Vagina (tissue), 2 donors: ENCODE data around the gene CCDC33. TPM values are rescaled to one million over a fixed set of nuclear protein-coding genes. Genes with fewer than 3 reads are reported as not detected.

Experiments
- DNase-seq, 2 donors: peaks; one replicate each; pipeline ENCODE4 v3.0.0-alpha.2; 2017; ENCODE audit errors: extremely low spot score in 2 of 2
- H3K27ac ChIP-seq: fragments of 200-600 bp; sonication (generic); one replicate; pipeline ENCODE4 v1.5.1; 2019
- H3K27me3 ChIP-seq: fragments of 200-600 bp; sonication (generic); one replicate; pipeline ENCODE4 v1.5.1; 2019
- H3K36me3 ChIP-seq, 2 donors: fragments of 200-600 bp; sonication (generic); one replicate each; pipeline ENCODE4 v1.5.1; 2017 to 2019
- H3K4me1 ChIP-seq: fragments of 200-600 bp; sonication (generic); one replicate; pipeline ENCODE4 v1.5.1; 2019
- H3K4me3 ChIP-seq, 2 donors: fragments of 200-600 bp; sonication (generic); 1 replicate in 1 of 2; 2 replicates in 1 of 2; pipeline ENCODE4 v1.5.1; 2016 to 2019
- H3K9me3 ChIP-seq: fragments of 200-600 bp; sonication (generic); one replicate; pipeline ENCODE4 v1.5.1; 2019
- POLR2A ChIP-seq, 2 donors: fragments of 450-650 bp; IDR thresholded peaks; one replicate each; pipeline ENCODE4 v1.6.1; 2017; ENCODE audit warnings: antibody characterized with exemption in 2 of 2, mild to moderate bottlenecking in 2 of 2, moderate library complexity in 2 of 2
- POLR2AphosphoS5 ChIP-seq, 2 donors: sonication (generic); formaldehyde crosslinking; IDR thresholded peaks; one replicate each; pipeline ENCODE4 v1.9.0; 2017; ENCODE audit warnings: antibody characterized with exemption in 2 of 2, mild to moderate bottlenecking in 2 of 2, low read depth in 1 of 2; ENCODE audit not compliant: insufficient read depth in 1 of 2
- intact Hi-C: fragments of 100-400 bp; cut with DNase I; formaldehyde crosslinking; loops from one replicate; pipeline ENCODE4 v1.15.1; 2023
- total RNA-seq: library from RNA; depleted of rRNA; stranded (reverse); fragments of >200 nt; gene quantifications from one replicate; pipeline ENCODE4 v1.2.3, GENCODE V29; 2016
- TF ChIP-seq, protein P1 (sequence below), 3 experiments: fragments of 450-650 bp in 2 of 3; fragments of 200-600 bp in 1 of 3; sonication (generic) in 1 of 3; IDR thresholded peaks; one replicate each; pipeline ENCODE4 v1.5.1; 2017 to 2019; ENCODE audit warnings: antibody characterized with exemption in 3 of 3, mild to moderate bottlenecking in 2 of 3, moderate library complexity in 2 of 3

Gene CCDC33
- total RNA-seq, 1 donor from 2014 or later, result not detected

- intact Hi-C loops, result no loop called here
Observed at GRCh38 chr15:74364936-74365597, 128.9 kb downstream of the CCDC33 start.

GRCh38 chr15:74365598-74366445 lies 129.7 kb downstream of the CCDC33 start:
- Histone ChIP-seq H3K36me3 (no peaks in the 10 kb centered on the region), H3K27me3 (no peaks in the 10 kb centered on the region), H3K27ac (peak overlapping the region; percentile 78), H3K9me3 (no peaks in the 10 kb centered on the region), H3K4me1 (peaks cover 17% of the 10 kb centered on the region), H3K4me3 (peak overlapping the region; percentile 52 to 53)
- DNase-seq, result no peak
- intact Hi-C loops, result no loop called here
- TF ChIP-seq, protein P1, sequence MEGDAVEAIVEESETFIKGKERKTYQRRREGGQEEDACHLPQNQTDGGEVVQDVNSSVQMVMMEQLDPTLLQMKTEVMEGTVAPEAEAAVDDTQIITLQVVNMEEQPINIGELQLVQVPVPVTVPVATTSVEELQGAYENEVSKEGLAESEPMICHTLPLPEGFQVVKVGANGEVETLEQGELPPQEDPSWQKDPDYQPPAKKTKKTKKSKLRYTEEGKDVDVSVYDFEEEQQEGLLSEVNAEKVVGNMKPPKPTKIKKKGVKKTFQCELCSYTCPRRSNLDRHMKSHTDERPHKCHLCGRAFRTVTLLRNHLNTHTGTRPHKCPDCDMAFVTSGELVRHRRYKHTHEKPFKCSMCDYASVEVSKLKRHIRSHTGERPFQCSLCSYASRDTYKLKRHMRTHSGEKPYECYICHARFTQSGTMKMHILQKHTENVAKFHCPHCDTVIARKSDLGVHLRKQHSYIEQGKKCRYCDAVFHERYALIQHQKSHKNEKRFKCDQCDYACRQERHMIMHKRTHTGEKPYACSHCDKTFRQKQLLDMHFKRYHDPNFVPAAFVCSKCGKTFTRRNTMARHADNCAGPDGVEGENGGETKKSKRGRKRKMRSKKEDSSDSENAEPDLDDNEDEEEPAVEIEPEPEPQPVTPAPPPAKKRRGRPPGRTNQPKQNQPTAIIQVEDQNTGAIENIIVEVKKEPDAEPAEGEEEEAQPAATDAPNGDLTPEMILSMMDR (IDR thresholded peaks at IDR 0.05), result no peak
- TF ChIP-seq POLR2AphosphoS5 (IDR thresholded peaks at IDR 0.05; ENCODE audit: insufficient read depth in 1 of 2, low read depth in 1 of 2), result peak in 1 of 2 donors; percentile 37

More at GRCh38 chr15:74364936-74365597, 128.9 kb downstream of the CCDC33 start:
- TF ChIP-seq POLR2A (IDR thresholded peaks at IDR 0.05), result no peak
- TF ChIP-seq POLR2AphosphoS5 (IDR thresholded peaks at IDR 0.05; ENCODE audit: insufficient read depth in 1 of 2, low read depth in 1 of 2), result no peak
- TF ChIP-seq, protein P1 (IDR thresholded peaks at IDR 0.05), result no peak
- Histone ChIP-seq H3K9me3 (no peaks in the 10 kb centered on the region), H3K27me3 (no peaks in the 10 kb centered on the region), H3K4me3 (peak overlapping the region; percentile 52 to 53), H3K4me1 (peaks cover 17% of the 10 kb centered on the region), H3K27ac (peak overlapping the region; percentile 78), H3K36me3 (no peaks in the 10 kb centered on the region)
- no peak for DNase-seq

DNA sequence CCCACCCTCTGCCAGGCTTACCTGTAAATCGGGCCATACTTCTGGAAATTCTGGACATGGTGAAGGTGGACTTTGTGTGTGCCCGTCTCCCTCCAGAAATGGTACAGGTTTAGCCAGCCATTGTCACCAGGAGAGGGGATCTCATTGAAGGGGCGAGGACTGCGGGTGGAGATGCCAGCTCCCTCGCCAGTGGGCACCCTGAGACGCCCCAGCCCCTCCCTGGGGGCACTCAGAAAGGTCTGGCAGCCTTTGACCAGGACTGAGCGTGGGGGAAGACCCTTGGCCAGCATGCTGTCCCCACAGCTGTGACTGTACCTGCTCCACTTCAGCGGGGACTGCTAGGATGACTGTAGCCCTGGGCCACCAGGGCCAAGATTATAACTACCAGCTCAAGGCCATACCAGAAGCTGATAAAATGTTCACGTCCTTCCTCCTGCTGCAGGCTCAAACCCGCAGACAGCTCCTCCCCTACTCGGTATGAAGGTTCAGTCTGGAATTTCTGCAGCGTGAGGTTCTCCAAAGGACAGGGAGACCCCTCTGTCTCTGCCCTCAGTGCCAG lies 131.2 kb downstream of the CCDC33 start, which contains the start of gene CYP11A1:
Gene CYP11A1 (minus strand): TSS at position 351 of the 559 bp plus-strand sequence. CDS start 61 bp downstream, at position 290.
- Histone ChIP-seq H3K9me3 (no peaks in the 10 kb centered on the region), H3K27me3 (no peaks in the 10 kb centered on the region), H3K27ac (no peak within 1 kb of the TSS), H3K4me1 (peaks cover 17% of the 10 kb centered on the region), H3K4me3 (no peak within 1 kb of the TSS), H3K36me3 (no peaks in the 10 kb centered on the region)
- no peak for TF ChIP-seq POLR2AphosphoS5 (IDR thresholded peaks at IDR 0.05; ENCODE audit: insufficient read depth in 1 of 2, low read depth in 1 of 2)
- TF ChIP-seq POLR2A (IDR thresholded peaks at IDR 0.05), result no peak
- TF ChIP-seq, protein P1 (IDR thresholded peaks at IDR 0.05), result no peak
- DNase-seq, result no peak
- intact Hi-C loops, result no loop called here

DNA sequence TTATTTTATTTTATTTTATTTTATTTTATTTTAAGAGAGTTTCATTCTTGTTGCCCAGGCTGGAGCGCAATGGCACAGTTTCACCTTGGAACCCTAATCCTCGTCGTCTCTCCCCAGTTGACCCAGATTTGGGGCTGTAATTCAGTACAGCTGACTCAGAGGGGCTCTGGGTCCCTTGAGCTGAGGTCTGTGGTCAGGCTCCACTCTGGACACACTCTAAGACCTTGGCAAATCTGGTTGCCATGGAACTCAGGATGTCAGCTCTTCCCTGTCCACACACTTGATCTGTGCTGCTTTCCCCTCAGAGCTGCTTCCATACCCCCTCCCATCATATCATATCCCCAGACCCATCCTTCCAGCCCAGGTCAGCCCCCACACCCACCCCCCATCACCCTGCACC lies 132.0 kb downstream of the CCDC33 start:
- DNase-seq, result no peak
- no peak overlapping the region for H3K4me3 ChIP-seq
- H3K4me1 ChIP-seq, result peaks cover 17% of the 10 kb centered on the region
- TF ChIP-seq POLR2AphosphoS5 (IDR thresholded peaks at IDR 0.05; ENCODE audit: insufficient read depth in 1 of 2, low read depth in 1 of 2), result no peak
- TF ChIP-seq, protein P1 (IDR thresholded peaks at IDR 0.05), result no peak
- no peak for TF ChIP-seq POLR2A (IDR thresholded peaks at IDR 0.05)
- H3K27me3 ChIP-seq, result no peaks in the 10 kb centered on the region
- intact Hi-C loops, result no loop called here
- H3K36me3 ChIP-seq, result no peaks in the 10 kb centered on the region
- H3K27ac ChIP-seq, result no peak overlapping the region
- H3K9me3 ChIP-seq, result no peaks in the 10 kb centered on the region
